Uterus (tissue), 2 donors: Measurements from ENCODE around the gene TBC1D22B.

Experiments used
- CTCF ChIP-seq, 4 experiments: fragments of 200-600 bp in 2 of 4; fragments of 450-650 bp in 2 of 4; sonication (generic) in 2 of 4; IDR thresholded peaks; one replicate each; pipeline ENCODE4 v1.5.1; 2016 to 2019; ENCODE audit warnings: antibody characterized with exemption in 4 of 4, mild to moderate bottlenecking in 2 of 4, moderate library complexity in 1 of 4
- POLR2A ChIP-seq, 2 donors: fragments of 450-650 bp; IDR thresholded peaks; one replicate each; pipeline ENCODE4 v1.6.1; 2016; ENCODE audit warnings: antibody characterized with exemption in 2 of 2, mild to moderate bottlenecking in 1 of 2, moderate library complexity in 1 of 2

GRCh38 chr6:37344308-37344707, 86.7 kb downstream of the TBC1D22B start:
- TF ChIP-seq CTCF (IDR thresholded peaks at IDR 0.05) = no peak
- no peak for TF ChIP-seq POLR2A (IDR thresholded peaks at IDR 0.05)
